Gastroesophageal sphincter (tissue), 3 donors: ENCODE measurements around the gene METAP1D.

Experiments used
- CTCF ChIP-seq, 4 experiments: fragments of 200-600 bp in 2 of 4; fragments of 450-650 bp in 2 of 4; sonication (generic) in 1 of 4; IDR thresholded peaks; one replicate each; pipeline ENCODE4 v1.5.1; 2017 to 2019; ENCODE audit warnings: antibody characterized with exemption in 4 of 4, mild to moderate bottlenecking in 2 of 4, moderate library complexity in 2 of 4
- EP300 ChIP-seq: sonication (generic); formaldehyde crosslinking; IDR thresholded peaks from one replicate; pipeline ENCODE4 v1.6.1; 2017; ENCODE audit warnings: antibody characterized with exemption, mild to moderate bottlenecking

- TF ChIP-seq EP300 (no peak), CTCF (IDR thresholded peaks at IDR 0.05) (no peak)
These were observed 73.8 kb downstream of the METAP1D start for GRCh38 chr2:172073518-172073917.
